SJSA1 (cell line): Measurements from ENCODE around the gene FGF1. TPM values are rescaled to one million over a fixed set of nuclear protein-coding genes. Genes with fewer than 3 reads are reported as not detected.
A peak's percentile ranks its signal among the peaks of the same experiment; 100 is the strongest.

Experiments used
- DNase-seq, 2 experiments: peaks; one replicate each; pipeline ENCODE4 v3.0.0-alpha.2; 2015 to 2020; ENCODE audit warnings: low spot score in 2 of 2, low read depth in 1 of 2
- H3K27ac ChIP-seq: fragments of 250-450 bp; sonication (Bioruptor Pico); 2 replicates; pipeline ENCODE4 v1.5.1; 2020; ENCODE audit warnings: mild to moderate bottlenecking, moderate library complexity
- H3K27me3 ChIP-seq: fragments of 250-450 bp; sonication (Bioruptor Pico); replicated peaks from 2 replicates; pipeline ENCODE4 v1.5.1; 2020; ENCODE audit warnings: mild to moderate bottlenecking, moderate library complexity
- H3K36me3 ChIP-seq: fragments of 250-450 bp; sonication (Bioruptor Pico); 2 replicates; pipeline ENCODE4 v1.5.1; 2020; ENCODE audit warnings: mild to moderate bottlenecking
- H3K4me1 ChIP-seq: fragments of 250-450 bp; sonication (Bioruptor Pico); replicated peaks from 2 replicates; pipeline ENCODE4 v1.6.1; 2021; ENCODE audit warnings: mild to moderate bottlenecking
- H3K4me3 ChIP-seq: fragments of 250-450 bp; sonication (Bioruptor Pico); 2 replicates; pipeline ENCODE4 v1.5.1; 2020; ENCODE audit warnings: mild to moderate bottlenecking
- H3K9me3 ChIP-seq: fragments of 250-450 bp; sonication (Bioruptor Pico); replicated peaks from 2 replicates; pipeline ENCODE4 v1.5.1; 2020; ENCODE audit warnings: mild to moderate bottlenecking
- total RNA-seq: library from RNA; depleted of rRNA; stranded (reverse); fragments of >200 nt; shearing (Covaris generic); gene quantifications from 2 replicates; pipeline ENCODE4 v1.2.3, GENCODE V29; 2014

Gene FGF1
- total RNA-seq, 1 experiment from 2014 or later = 36.7 TPM

- no peak for DNase-seq
Measured at GRCh38 chr5:142576303-142576702, 109.6 kb downstream of the FGF1 start.

GRCh38 chr5:142572006-142572405, 113.9 kb downstream of the FGF1 start:
- Histone ChIP-seq H3K27ac (no peak overlapping the region), H3K4me3 (no peak overlapping the region), H3K36me3 (no peaks in the 10 kb centered on the region), H3K4me1 (no peaks in the 10 kb centered on the region), H3K27me3 (no peaks in the 10 kb centered on the region; the same call in 1 of the 2 replicates), H3K9me3 (no peaks in the 10 kb centered on the region)
- DNase-seq = no peak

More at GRCh38 chr5:142576303-142576702, 109.6 kb downstream of the FGF1 start:
- H3K4me1 ChIP-seq = peaks cover 5% of the 10 kb centered on the region
- 0 out of 2 replicates have a peak, but pooled peaks cover 2% of the 10 kb centered on the region for H3K9me3 ChIP-seq
- no peaks in the 10 kb centered on the region for H3K27me3 ChIP-seq
- no peaks in the 10 kb centered on the region for H3K36me3 ChIP-seq
- H3K4me3 ChIP-seq = no peak overlapping the region
- no peak overlapping the region for H3K27ac ChIP-seq

GRCh38 chr5:142571371-142571770, 114.5 kb downstream of the FGF1 start:
- no peak for DNase-seq
- Histone ChIP-seq H3K4me3 (no peak overlapping the region), H3K27me3 (no peaks in the 10 kb centered on the region; the same call in 1 of the 2 replicates)

GRCh38 chr5:142569905-142570304, 116.0 kb downstream of the FGF1 start:
- Histone ChIP-seq H3K4me3 (no peak overlapping the region), H3K36me3 (no peaks in the 10 kb centered on the region), H3K9me3 (no peaks in the 10 kb centered on the region), H3K27me3 (no peaks in the 10 kb centered on the region; the same call in 1 of the 2 replicates), H3K27ac (no peak overlapping the region), H3K4me1 (no peaks in the 10 kb centered on the region)
- no peak for DNase-seq

More at GRCh38 chr5:142571371-142571770, 114.5 kb downstream of the FGF1 start:
- Histone ChIP-seq H3K27ac (no peak overlapping the region), H3K36me3 (no peaks in the 10 kb centered on the region), H3K9me3 (no peaks in the 10 kb centered on the region), H3K4me1 (no peaks in the 10 kb centered on the region)

GRCh38 chr5:142568996-142569335, 116.9 kb downstream of the FGF1 start:
- Histone ChIP-seq H3K4me1 (no peaks in the 10 kb centered on the region), H3K36me3 (no peaks in the 10 kb centered on the region), H3K9me3 (no peaks in the 10 kb centered on the region), H3K27me3 (no peaks in the 10 kb centered on the region; the same call in 1 of the 2 replicates), H3K4me3 (no peak overlapping the region), H3K27ac (no peak overlapping the region)
- no peak for DNase-seq

- H3K4me1 ChIP-seq = no peaks in the 10 kb centered on the region
- no peak overlapping the region for H3K4me3 ChIP-seq
- no peak overlapping the region for H3K27ac ChIP-seq
- H3K9me3 ChIP-seq = no peaks in the 10 kb centered on the region
- H3K27me3 ChIP-seq = no peaks in the 10 kb centered on the region; the same call in 1 of the 2 replicates
- H3K36me3 ChIP-seq = no peaks in the 10 kb centered on the region
- no peak for DNase-seq
Measured at GRCh38 chr5:142568283-142568995, 117.5 kb downstream of the FGF1 start.

- Histone ChIP-seq H3K9me3 (0 out of 2 replicates have a peak, but pooled peaks cover 2% of the 10 kb centered on the region), H3K27me3 (no peaks in the 10 kb centered on the region), H3K36me3 (no peaks in the 10 kb centered on the region), H3K4me3 (no peak overlapping the region), H3K4me1 (0 out of 2 replicates have a peak, but pooled peaks cover 5% of the 10 kb centered on the region), H3K27ac (no peak overlapping the region)
- DNase-seq = no peak
Measured at GRCh38 chr5:142561486-142562097, 124.3 kb downstream of the FGF1 start.

- Histone ChIP-seq H3K4me3 (no peak overlapping the region), H3K4me1 (0 out of 2 replicates have a peak, but pooled peaks cover 5% of the 10 kb centered on the region), H3K27me3 (no peaks in the 10 kb centered on the region), H3K9me3 (0 out of 2 replicates have a peak, but pooled peaks cover 2% of the 10 kb centered on the region), H3K36me3 (no peaks in the 10 kb centered on the region), H3K27ac (no peak overlapping the region)
- DNase-seq = no peak
Measured at GRCh38 chr5:142561029-142561428, 124.9 kb downstream of the FGF1 start.

GRCh38 chr5:142552107-142552506, 133.8 kb downstream of the FGF1 start:
- H3K27me3 ChIP-seq = no peaks in the 10 kb centered on the region
- H3K4me1 ChIP-seq = peaks cover 32% of the 10 kb centered on the region
- no peak overlapping the region for H3K27ac ChIP-seq
- no peak for DNase-seq
- H3K9me3 ChIP-seq = no peaks in the 10 kb centered on the region
- H3K4me3 ChIP-seq = no peak overlapping the region
- no peaks in the 10 kb centered on the region for H3K36me3 ChIP-seq

- H3K4me3 ChIP-seq = no peak overlapping the region
- no peak overlapping the region for H3K27ac ChIP-seq
- H3K9me3 ChIP-seq = no peaks in the 10 kb centered on the region
- peaks cover 32% of the 10 kb centered on the region for H3K4me1 ChIP-seq
- no peaks in the 10 kb centered on the region for H3K27me3 ChIP-seq
- H3K36me3 ChIP-seq = no peaks in the 10 kb centered on the region
- no peak for DNase-seq
Measured at GRCh38 chr5:142551338-142552067, 134.4 kb downstream of the FGF1 start.

GRCh38 chr5:142550471-142550870, 135.4 kb downstream of the FGF1 start:
- no peak overlapping the region for H3K4me3 ChIP-seq
- no peak overlapping the region for H3K27ac ChIP-seq
- no peak for DNase-seq
- no peaks in the 10 kb centered on the region for H3K27me3 ChIP-seq
- peaks cover 43% of the 10 kb centered on the region for H3K4me1 ChIP-seq
- H3K9me3 ChIP-seq = no peaks in the 10 kb centered on the region
- no peaks in the 10 kb centered on the region for H3K36me3 ChIP-seq

- no peaks in the 10 kb centered on the region for H3K27me3 ChIP-seq
- no peaks in the 10 kb centered on the region for H3K9me3 ChIP-seq
- no peak for DNase-seq
- H3K36me3 ChIP-seq = no peaks in the 10 kb centered on the region
- H3K4me1 ChIP-seq = peaks cover 49% of the 10 kb centered on the region
- no peak overlapping the region for H3K4me3 ChIP-seq
- no peak overlapping the region for H3K27ac ChIP-seq
Measured at GRCh38 chr5:142549834-142550233, 136.1 kb downstream of the FGF1 start.

- H3K4me3 ChIP-seq = no peak overlapping the region
- H3K4me1 ChIP-seq = peaks cover 59% of the 10 kb centered on the region
- 0 out of 2 replicates have a peak overlapping the region, but pooled peaks have one; percentile 0 for H3K27ac ChIP-seq
- no peaks in the 10 kb centered on the region for H3K27me3 ChIP-seq
- no peaks in the 10 kb centered on the region for H3K36me3 ChIP-seq
- peak; percentile 88 to 98 for DNase-seq
- no peaks in the 10 kb centered on the region for H3K9me3 ChIP-seq
Measured at GRCh38 chr5:142548739-142549275, 137.1 kb downstream of the FGF1 start.
